ENCODE results near the gene GLYR1.
"Not testable (repeated sequence)": the region's sequence is repeated elsewhere in the genome, so short reads cannot be mapped to it uniquely, and the experiment has no call there.

- TF ChIP-seq TAF1 (IDR thresholded peaks at IDR 0.05; ENCODE audit: control insufficient read depth, extremely low read depth, insufficient read depth, low read length, severe bottlenecking); POLR2AphosphoS5 (IDR thresholded peaks at IDR 0.05; ENCODE audit: control insufficient read depth, insufficient read depth, low read depth, low read length); KLF6 (CRISPR knock-in tag; IDR thresholded peaks at IDR 0.05; ENCODE audit: borderline replicate concordance); ZNF507 (tag; conservative IDR thresholded peaks at IDR 0.05); FOXP1 (CRISPR knock-in tag; IDR thresholded peaks at IDR 0.05); ASH1L (IDR thresholded peaks at IDR 0.05; ENCODE audit: borderline replicate concordance, low read depth, partially characterized antibody); ZC3H11A (IDR thresholded peaks at IDR 0.05; ENCODE audit: low read depth, low read length); POLR2A (conservative IDR thresholded peaks at IDR 0.05); CREB5 (CRISPR knock-in tag; IDR thresholded peaks at IDR 0.05); BRF1 (IDR thresholded peaks at IDR 0.05; ENCODE audit: borderline replicate concordance, extremely low read depth, insufficient read length); E2F5 (CRISPR knock-in tag; IDR thresholded peaks at IDR 0.05); CTCF (IDR thresholded peaks at IDR 0.05 in 2 of 3, conservative IDR thresholded peaks at IDR 0.05 in 1 of 3; ENCODE audit: insufficient read depth in 2 of 3, low read depth in 1 of 3, low read length in 3 of 3); NRF1 (conservative IDR thresholded peaks at IDR 0.05 in 1 of 2, IDR thresholded peaks at IDR 0.05 in 1 of 2); MTA3 (IDR thresholded peaks at IDR 0.05; ENCODE audit: borderline replicate concordance): not testable (repeated sequence)
Measured at GRCh38 chr16:4784444-4784987, 62.6 kb downstream of the GLYR1 start.

All from K562 (cell line).